ENCODE data around the gene DHRS1. TPM values are rescaled to one million over a fixed set of nuclear protein-coding genes. Genes with fewer than 3 reads are reported as not detected.

DHRS1 gene
- total RNA-seq, 1 experiment from 2014 or later, result 34.7 TPM

DNA sequence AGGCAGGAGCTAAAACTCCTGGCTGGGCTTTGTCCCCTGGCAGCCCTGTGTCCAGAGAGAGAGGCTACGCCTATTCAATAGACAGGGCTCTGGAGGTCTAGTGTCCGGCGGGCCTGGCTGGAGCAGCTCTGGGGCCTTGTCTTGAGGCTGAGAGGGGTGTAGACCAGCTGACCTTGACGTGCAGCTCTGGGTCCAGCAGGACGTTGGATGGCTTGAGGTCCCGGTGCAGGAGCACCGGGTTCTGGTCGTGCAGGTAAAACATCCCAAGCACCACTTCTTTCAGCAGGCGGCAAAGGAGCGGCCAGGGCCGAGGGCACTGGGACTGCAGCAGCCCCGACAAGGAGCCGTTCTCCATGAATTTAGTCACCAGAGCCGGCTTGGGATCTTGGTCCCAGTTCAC, 39.3 kb upstream of the DHRS1 start (continued):
- TF ChIP-seq ELF1 (IDR thresholded peaks at IDR 0.05; ENCODE audit: borderline replicate concordance, low read depth), result no peak
- TF ChIP-seq, protein P1, sequence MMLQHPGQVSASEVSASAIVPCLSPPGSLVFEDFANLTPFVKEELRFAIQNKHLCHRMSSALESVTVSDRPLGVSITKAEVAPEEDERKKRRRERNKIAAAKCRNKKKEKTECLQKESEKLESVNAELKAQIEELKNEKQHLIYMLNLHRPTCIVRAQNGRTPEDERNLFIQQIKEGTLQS (IDR thresholded peaks at IDR 0.05), result no peak

DNA sequence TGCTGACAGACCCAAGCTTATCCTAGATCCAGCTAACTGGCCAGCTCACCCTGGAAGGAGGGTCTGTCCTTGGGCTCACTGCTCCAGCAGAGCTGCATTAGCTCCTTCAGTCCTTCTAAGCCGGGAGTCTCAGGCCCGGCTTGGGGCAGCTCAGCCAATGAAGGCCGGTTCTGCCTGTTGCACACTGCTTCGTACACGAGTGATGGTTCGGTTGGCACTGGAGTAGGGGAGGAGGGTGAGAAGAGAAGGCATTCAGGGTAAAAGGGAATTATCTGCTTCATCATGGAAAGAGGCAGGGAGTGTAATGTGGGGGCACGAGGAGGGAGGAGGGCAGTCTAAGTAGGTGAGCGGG, 38.2 kb upstream of the DHRS1 start:
- H4K20me1 ChIP-seq (ENCODE audit: insufficient read depth), result no peaks in the 10 kb centered on the region
- H3K4me1 ChIP-seq (ENCODE audit: control insufficient read depth in 1 of 2, insufficient read depth in 2 of 2, low read length in 2 of 2), result peaks cover 4 to 12% of the 10 kb centered on the region in 2 experiments
- H3K9me2 ChIP-seq (ENCODE audit: insufficient read depth), result no peaks in the 10 kb centered on the region
- ChIA-PET CTCF (interaction anchor here (1.2 kb wide), 1 partner anchor 94 kb away, joined by 6 read pairs; no protein-coding TSS in a partner anchor), POLR2A (no interaction called here), RAD21 (ENCODE audit: low non-redundant PET in 1 of 2, low total read pairs in 2 of 2, uncharacterized antibody in 2 of 2, unreplicated experiment in 2 of 2) (no interaction called here)
- H3K36me3 ChIP-seq (ENCODE audit: control insufficient read depth in 1 of 2, insufficient read depth in 2 of 2, low read length in 2 of 2), result no peaks in the 10 kb centered on the region
- intact Hi-C loops (cut with micrococcal nuclease), result no loop called here
- no peaks in the 10 kb centered on the region for H3K79me2 ChIP-seq (ENCODE audit: insufficient read depth, low read length)
- no peak overlapping the region for H3K4me3 ChIP-seq (replicated peaks in 1 of 2; ENCODE audit: low read depth in 1 of 2, low read length in 2 of 2)
- TF ChIP-seq, protein P2, sequence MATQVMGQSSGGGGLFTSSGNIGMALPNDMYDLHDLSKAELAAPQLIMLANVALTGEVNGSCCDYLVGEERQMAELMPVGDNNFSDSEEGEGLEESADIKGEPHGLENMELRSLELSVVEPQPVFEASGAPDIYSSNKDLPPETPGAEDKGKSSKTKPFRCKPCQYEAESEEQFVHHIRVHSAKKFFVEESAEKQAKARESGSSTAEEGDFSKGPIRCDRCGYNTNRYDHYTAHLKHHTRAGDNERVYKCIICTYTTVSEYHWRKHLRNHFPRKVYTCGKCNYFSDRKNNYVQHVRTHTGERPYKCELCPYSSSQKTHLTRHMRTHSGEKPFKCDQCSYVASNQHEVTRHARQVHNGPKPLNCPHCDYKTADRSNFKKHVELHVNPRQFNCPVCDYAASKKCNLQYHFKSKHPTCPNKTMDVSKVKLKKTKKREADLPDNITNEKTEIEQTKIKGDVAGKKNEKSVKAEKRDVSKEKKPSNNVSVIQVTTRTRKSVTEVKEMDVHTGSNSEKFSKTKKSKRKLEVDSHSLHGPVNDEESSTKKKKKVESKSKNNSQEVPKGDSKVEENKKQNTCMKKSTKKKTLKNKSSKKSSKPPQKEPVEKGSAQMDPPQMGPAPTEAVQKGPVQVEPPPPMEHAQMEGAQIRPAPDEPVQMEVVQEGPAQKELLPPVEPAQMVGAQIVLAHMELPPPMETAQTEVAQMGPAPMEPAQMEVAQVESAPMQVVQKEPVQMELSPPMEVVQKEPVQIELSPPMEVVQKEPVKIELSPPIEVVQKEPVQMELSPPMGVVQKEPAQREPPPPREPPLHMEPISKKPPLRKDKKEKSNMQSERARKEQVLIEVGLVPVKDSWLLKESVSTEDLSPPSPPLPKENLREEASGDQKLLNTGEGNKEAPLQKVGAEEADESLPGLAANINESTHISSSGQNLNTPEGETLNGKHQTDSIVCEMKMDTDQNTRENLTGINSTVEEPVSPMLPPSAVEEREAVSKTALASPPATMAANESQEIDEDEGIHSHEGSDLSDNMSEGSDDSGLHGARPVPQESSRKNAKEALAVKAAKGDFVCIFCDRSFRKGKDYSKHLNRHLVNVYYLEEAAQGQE (IDR thresholded peaks at IDR 0.05; ENCODE audit: low read depth), result no peak
- TF ChIP-seq EZH2phosphoT487 (IDR thresholded peaks at IDR 0.05; ENCODE audit: borderline replicate concordance), result no peak
- TF ChIP-seq FOSL1 (IDR thresholded peaks at IDR 0.05; ENCODE audit: low read depth), result no peak
- no peak for TF ChIP-seq EGR1 (IDR thresholded peaks at IDR 0.05; ENCODE audit: low read depth)
- TF ChIP-seq ZFX (IDR thresholded peaks at IDR 0.05), result no peak
- H3K4me2 ChIP-seq (ENCODE audit: low read length), result no peak overlapping the region
- ATAC-seq (no peak), DNase-seq (ENCODE audit: low read depth, low spot score) (no peak)
- no TSS peak for BruUV-seq (replicated peaks)
- H3K27ac ChIP-seq (ENCODE audit: low read depth, low read length), result no peak overlapping the region
- no peak overlapping the region for H2AFZ ChIP-seq (ENCODE audit: low read depth, low read length, poor library complexity, severe bottlenecking)
- no peak overlapping the region for H3K9ac ChIP-seq (ENCODE audit: low read length)
- no peaks in the 10 kb centered on the region for H3K27me3 ChIP-seq (ENCODE audit: insufficient read depth, low read length)
- no peaks in the 10 kb centered on the region for H3K9me3 ChIP-seq (ENCODE audit: control insufficient read depth in 1 of 2, insufficient read depth in 1 of 2, low read depth in 1 of 2, low read length in 2 of 2)

Data from HCT116 (cell line).